DOHH2 (cell line): ENCODE measurements around the gene GSK3B.

Source experiments
- H3F3A ChIP-seq: fragments of 200-600 bp; sonication (generic), shearing (Covaris generic); 2 replicates; pipeline ENCODE4 v1.6.0; 2016; ENCODE audit warnings: antibody characterized with exemption, mild to moderate bottlenecking; ENCODE audit not compliant: control insufficient read depth, insufficient read depth
- H3K27ac ChIP-seq: fragments of 200-600 bp; sonication (generic); 2 replicates; pipeline ENCODE4 v1.5.1; 2014; ENCODE audit warnings: low read depth, mild to moderate bottlenecking, low read length, moderate library complexity
- H3K27me3 ChIP-seq: fragments of 200-600 bp; sonication (generic); 2 replicates; pipeline ENCODE4 v1.6.1; 2014; ENCODE audit warnings: mild to moderate bottlenecking, low read length, mixed read lengths; ENCODE audit not compliant: control insufficient read depth
- H3K36me3 ChIP-seq: fragments of 200-600 bp; sonication (generic); 2 replicates; pipeline ENCODE4 v1.6.1; 2014; ENCODE audit warnings: mild to moderate bottlenecking, low read length, moderate library complexity, mixed read lengths; ENCODE audit not compliant: control insufficient read depth
- H3K4me1 ChIP-seq: fragments of 200-600 bp; sonication (generic); 2 replicates; pipeline ENCODE4 v1.6.1; 2014; ENCODE audit warnings: mild to moderate bottlenecking, low read length, mixed read lengths; ENCODE audit not compliant: control insufficient read depth
- H3K4me2 ChIP-seq: fragments of 200-600 bp; sonication (generic); 2 replicates; pipeline ENCODE4 v1.6.0; 2014; ENCODE audit warnings: mild to moderate bottlenecking, low read length, moderate library complexity
- H3K4me3 ChIP-seq: fragments of 200-600 bp; sonication (generic); 2 replicates; pipeline ENCODE4 v1.5.1; 2014; ENCODE audit warnings: mild to moderate bottlenecking, low read length, mixed read lengths
- H3K79me2 ChIP-seq: fragments of 200-600 bp; sonication (generic); 2 replicates; pipeline ENCODE4 v1.6.1; 2014; ENCODE audit warnings: mild to moderate bottlenecking, low read length, mixed read lengths; ENCODE audit not compliant: control insufficient read depth
- H3K9me2 ChIP-seq: fragments of 200-600 bp; sonication (generic); replicated peaks from 2 replicates; pipeline ENCODE4 v1.6.1; 2014; ENCODE audit warnings: mild to moderate bottlenecking, low read length, mixed read lengths; ENCODE audit not compliant: control insufficient read depth
- H3K9me3 ChIP-seq: fragments of 200-600 bp; sonication (generic); 2 replicates; pipeline ENCODE4 v1.6.1; 2014; ENCODE audit warnings: antibody characterized with exemption, low read length, mixed read lengths; ENCODE audit not compliant: control insufficient read depth, insufficient read depth
- H4K20me1 ChIP-seq: fragments of 200-600 bp; sonication (generic); 2 replicates; pipeline ENCODE4 v1.6.0; 2014; ENCODE audit warnings: low read depth, mild to moderate bottlenecking, antibody characterized with exemption, low read length, moderate library complexity; ENCODE audit not compliant: control insufficient read depth, insufficient read depth
- EZH2phosphoT487 ChIP-seq: fragments of 200-600 bp; sonication (generic); IDR thresholded peaks from 2 replicates; pipeline ENCODE4 v1.6.1; 2017; ENCODE audit warnings: borderline replicate concordance, mild to moderate bottlenecking, antibody characterized with exemption, low read length, moderate library complexity, mixed read lengths
- TF ChIP-seq, protein P1 (sequence below): fragments of 200-600 bp; sonication (generic); IDR thresholded peaks from one replicate; pipeline ENCODE4 v1.5.1; 2014; ENCODE audit warnings: antibody characterized with exemption, mild to moderate bottlenecking, low read depth, low read length; ENCODE audit not compliant: poor library complexity, severe bottlenecking

Gene GSK3B

DNA sequence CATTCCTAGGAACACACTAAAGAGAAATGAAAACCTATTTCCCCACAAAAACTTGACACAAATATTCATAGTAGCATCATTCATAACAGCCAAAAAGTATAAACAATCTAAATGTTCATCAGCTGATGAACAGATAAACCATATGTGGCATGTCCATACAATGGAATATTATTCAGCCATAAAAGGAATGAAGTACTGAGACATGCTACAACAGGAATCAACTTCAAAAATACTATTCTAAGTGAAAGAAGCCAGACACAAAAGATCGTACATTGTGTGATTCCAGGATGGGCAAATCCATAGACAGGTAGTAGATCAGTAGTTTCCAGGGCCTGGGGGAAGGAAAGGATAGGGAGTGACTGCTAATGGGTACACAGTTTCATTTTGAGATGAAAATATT lies 118.0 kb downstream of the GSK3B start:
- H3F3A ChIP-seq: no peaks in the 10 kb centered on the region
- no peak for TF ChIP-seq EZH2phosphoT487
- TF ChIP-seq, protein P1, sequence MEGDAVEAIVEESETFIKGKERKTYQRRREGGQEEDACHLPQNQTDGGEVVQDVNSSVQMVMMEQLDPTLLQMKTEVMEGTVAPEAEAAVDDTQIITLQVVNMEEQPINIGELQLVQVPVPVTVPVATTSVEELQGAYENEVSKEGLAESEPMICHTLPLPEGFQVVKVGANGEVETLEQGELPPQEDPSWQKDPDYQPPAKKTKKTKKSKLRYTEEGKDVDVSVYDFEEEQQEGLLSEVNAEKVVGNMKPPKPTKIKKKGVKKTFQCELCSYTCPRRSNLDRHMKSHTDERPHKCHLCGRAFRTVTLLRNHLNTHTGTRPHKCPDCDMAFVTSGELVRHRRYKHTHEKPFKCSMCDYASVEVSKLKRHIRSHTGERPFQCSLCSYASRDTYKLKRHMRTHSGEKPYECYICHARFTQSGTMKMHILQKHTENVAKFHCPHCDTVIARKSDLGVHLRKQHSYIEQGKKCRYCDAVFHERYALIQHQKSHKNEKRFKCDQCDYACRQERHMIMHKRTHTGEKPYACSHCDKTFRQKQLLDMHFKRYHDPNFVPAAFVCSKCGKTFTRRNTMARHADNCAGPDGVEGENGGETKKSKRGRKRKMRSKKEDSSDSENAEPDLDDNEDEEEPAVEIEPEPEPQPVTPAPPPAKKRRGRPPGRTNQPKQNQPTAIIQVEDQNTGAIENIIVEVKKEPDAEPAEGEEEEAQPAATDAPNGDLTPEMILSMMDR: no peak
- H3K9me2 ChIP-seq: no peaks in the 10 kb centered on the region
- no peaks in the 10 kb centered on the region for H4K20me1 ChIP-seq
- no peaks in the 10 kb centered on the region for H3K27me3 ChIP-seq
- no peaks in the 10 kb centered on the region for H3K4me1 ChIP-seq
- no peak overlapping the region for H3K4me3 ChIP-seq
- H3K36me3 ChIP-seq: no peaks in the 10 kb centered on the region
- no peak overlapping the region for H3K27ac ChIP-seq
- H3K9me3 ChIP-seq: no peaks in the 10 kb centered on the region
- peaks cover 44% of the 10 kb centered on the region for H3K79me2 ChIP-seq
- no peak overlapping the region for H3K4me2 ChIP-seq

DNA sequence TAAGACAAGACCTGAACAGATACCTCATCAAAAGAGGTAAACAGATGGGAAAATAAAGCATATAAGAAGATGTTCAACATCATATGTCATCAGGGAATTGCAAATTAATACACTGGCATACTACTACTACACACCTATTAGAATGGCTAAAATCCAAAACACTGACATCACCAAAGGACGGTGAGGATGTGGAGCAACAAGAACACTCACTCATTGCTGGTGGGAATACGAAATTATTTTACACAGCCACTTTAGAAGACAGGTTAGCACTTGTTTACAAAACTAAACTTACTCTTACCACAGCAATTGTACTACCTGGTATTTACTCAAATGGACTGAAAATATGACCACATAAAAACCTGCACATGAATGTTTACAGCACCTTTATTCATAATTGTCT lies 119.6 kb downstream of the GSK3B start:
- Histone ChIP-seq H3K9me2 (no peaks in the 10 kb centered on the region), H3K36me3 (no peaks in the 10 kb centered on the region), H3K27ac (no peak overlapping the region), H3K4me2 (no peak overlapping the region), H3K9me3 (no peaks in the 10 kb centered on the region), H3K4me3 (no peak overlapping the region), H4K20me1 (no peaks in the 10 kb centered on the region), H3K27me3 (no peaks in the 10 kb centered on the region), H3F3A (no peaks in the 10 kb centered on the region), H3K79me2 (peaks cover 50% of the 10 kb centered on the region), H3K4me1 (no peaks in the 10 kb centered on the region)
- TF ChIP-seq, protein P1: no peak
- no peak for TF ChIP-seq EZH2phosphoT487

DNA sequence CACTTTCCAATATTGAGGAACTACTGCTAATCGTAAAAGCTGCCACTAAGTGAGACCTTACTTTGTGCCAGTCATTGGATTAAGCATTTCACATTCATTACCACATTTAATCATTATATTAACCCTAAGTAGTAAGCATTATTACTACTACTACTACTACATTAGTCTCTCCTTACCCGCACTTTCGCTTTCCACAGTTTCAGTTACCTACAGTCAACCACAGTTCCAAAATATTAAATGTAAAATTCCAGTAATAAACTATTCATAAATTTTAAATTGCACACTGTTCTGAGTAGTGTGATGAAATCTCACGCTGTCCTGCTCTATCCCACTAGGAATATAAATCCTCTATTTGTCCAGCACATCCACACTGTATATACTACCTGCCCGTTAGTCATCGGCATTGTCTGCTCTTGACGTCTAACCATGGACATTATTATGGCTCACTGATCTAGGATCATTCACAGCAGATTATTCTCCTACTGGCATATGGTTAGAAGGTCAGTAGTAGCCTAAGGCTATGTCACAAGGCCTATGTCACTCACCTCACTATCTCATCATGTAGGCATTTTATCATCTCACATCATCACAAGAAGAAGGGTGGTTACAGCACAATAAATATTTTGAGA lies 121.1 kb downstream of the GSK3B start:
- Histone ChIP-seq H3K27me3 (no peaks in the 10 kb centered on the region), H3K9me2 (no peaks in the 10 kb centered on the region), H3K4me3 (no peak overlapping the region), H3F3A (no peaks in the 10 kb centered on the region), H3K9me3 (no peaks in the 10 kb centered on the region), H3K36me3 (no peaks in the 10 kb centered on the region), H3K4me2 (no peak overlapping the region), H4K20me1 (no peaks in the 10 kb centered on the region), H3K79me2 (peaks cover 62% of the 10 kb centered on the region), H3K27ac (no peak overlapping the region), H3K4me1 (no peaks in the 10 kb centered on the region)
- TF ChIP-seq, protein P1: no peak
- TF ChIP-seq EZH2phosphoT487: no peak
